ENCODE results near the gene MYRIP.

- no peak for TF ChIP-seq CTCF (conservative IDR thresholded peaks at IDR 0.05; ENCODE audit: low read depth in 2 of 2)
- TF ChIP-seq EZH2phosphoT487 (IDR thresholded peaks at IDR 0.05; ENCODE audit: unreplicated experiment), result no peak
- no peak for TF ChIP-seq EZH2 (IDR thresholded peaks at IDR 0.05; ENCODE audit: low read depth, unreplicated experiment)
- TF ChIP-seq POLR2AphosphoS5 (IDR thresholded peaks at IDR 0.05; ENCODE audit: low read depth), result no peak
- no peak for TF ChIP-seq REST (IDR thresholded peaks at IDR 0.05; ENCODE audit: unreplicated experiment)
- TF ChIP-seq JUNB (IDR thresholded peaks at IDR 0.05; ENCODE audit: unreplicated experiment), result no peak
Observed at GRCh38 chr3:40143283-40144090, 334.1 kb downstream of the MYRIP start.
